Measurements from ENCODE around the gene MAN2B2. TPM values are rescaled to one million over a fixed set of nuclear protein-coding genes. Genes with fewer than 3 reads are reported as not detected.
"Not testable (repeated sequence)": the region's sequence is repeated elsewhere in the genome, so short reads cannot be mapped to it uniquely, and the experiment has no call there.

Gene MAN2B2
- total RNA-seq, 1 experiment from 2014 or later = 20.1 TPM

GRCh38 chr4:6620296-6620695 lies 45.3 kb downstream of the MAN2B2 start:
- H3K9me2 ChIP-seq (replicated peaks; ENCODE audit: insufficient read depth, low read length) = no peaks in the 10 kb centered on the region
- H3K4me2 ChIP-seq (ENCODE audit: low read depth, low read length, poor library complexity, severe bottlenecking) = no peak overlapping the region
- H3K27ac ChIP-seq (ENCODE audit: low read length) = no peak overlapping the region
- H3K4me3 ChIP-seq (ENCODE audit: low read length) = no peak overlapping the region
- no peak overlapping the region for H3K9ac ChIP-seq (ENCODE audit: low read length)
- H4K20me1 ChIP-seq (ENCODE audit: insufficient read depth, low read depth, low read length) = no peaks in the 10 kb centered on the region
- no peak overlapping the region for H2AFZ ChIP-seq (ENCODE audit: low read length)
- H3K79me2 ChIP-seq (ENCODE audit: low read length) = no peaks in the 10 kb centered on the region
- H3K9me3 ChIP-seq (ENCODE audit: low read length) = no peaks in the 10 kb centered on the region
- DNase-seq = no peak
- H3K36me3 ChIP-seq (ENCODE audit: insufficient read depth, low read length) = no peaks in the 10 kb centered on the region; the same call in 1 of the 2 replicates
- H3K27me3 ChIP-seq (ENCODE audit: low read length) = no peaks in the 10 kb centered on the region
- H3K4me1 ChIP-seq (ENCODE audit: low read length) = no peaks in the 10 kb centered on the region

GRCh38 chr4:6620891-6621555 lies 46.0 kb downstream of the MAN2B2 start:
- no peak overlapping the region for H3K4me3 ChIP-seq (ENCODE audit: low read length)
- H3K9ac ChIP-seq (ENCODE audit: low read length) = no peak overlapping the region
- H3K4me2 ChIP-seq (ENCODE audit: low read depth, low read length, poor library complexity, severe bottlenecking) = no peak overlapping the region
- H3K27ac ChIP-seq (ENCODE audit: low read length) = no peak overlapping the region
- no peaks in the 10 kb centered on the region for H3K79me2 ChIP-seq (ENCODE audit: low read length)
- H3K27me3 ChIP-seq (ENCODE audit: low read length) = no peaks in the 10 kb centered on the region
- no peaks in the 10 kb centered on the region; the same call in 1 of the 2 replicates for H3K36me3 ChIP-seq (ENCODE audit: insufficient read depth, low read length)
- no peaks in the 10 kb centered on the region for H3K4me1 ChIP-seq (ENCODE audit: low read length)
- H3K9me3 ChIP-seq (ENCODE audit: low read length) = no peaks in the 10 kb centered on the region
- no peak for DNase-seq
- H3K9me2 ChIP-seq (replicated peaks; ENCODE audit: insufficient read depth, low read length) = no peaks in the 10 kb centered on the region
- H2AFZ ChIP-seq (ENCODE audit: low read length) = no peak overlapping the region
- no peaks in the 10 kb centered on the region for H4K20me1 ChIP-seq (ENCODE audit: insufficient read depth, low read depth, low read length)

DNA sequence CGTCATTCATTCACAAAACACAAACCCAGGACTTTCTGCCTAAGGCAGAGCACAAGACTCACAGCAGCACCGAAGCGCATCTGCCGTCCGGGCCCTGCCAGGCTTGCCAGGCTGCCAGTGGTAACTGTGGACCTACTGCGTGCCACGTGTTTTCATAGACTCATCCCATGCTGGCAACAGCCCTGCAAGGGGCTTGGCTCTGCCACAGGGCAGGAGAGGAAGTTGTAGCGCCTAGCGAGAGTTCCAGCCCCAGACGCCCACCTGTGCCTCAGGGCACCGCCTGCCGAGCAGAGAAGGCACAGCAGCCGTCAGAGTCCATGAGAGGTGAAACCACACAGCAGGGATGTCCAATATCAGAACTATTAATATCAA lies 46.6 kb downstream of the MAN2B2 start:
- Histone ChIP-seq H3K27ac (ENCODE audit: low read length) (no peak overlapping the region), H3K4me1 (ENCODE audit: low read length) (no peaks in the 10 kb centered on the region), H3K9me2 (replicated peaks; ENCODE audit: insufficient read depth, low read length) (no peaks in the 10 kb centered on the region), H3K4me2 (ENCODE audit: low read depth, low read length, poor library complexity, severe bottlenecking) (no peak overlapping the region), H4K20me1 (ENCODE audit: insufficient read depth, low read depth, low read length) (no peaks in the 10 kb centered on the region), H3K9me3 (ENCODE audit: low read length) (no peaks in the 10 kb centered on the region), H3K4me3 (ENCODE audit: low read length) (no peak overlapping the region), H2AFZ (ENCODE audit: low read length) (no peak overlapping the region), H3K9ac (ENCODE audit: low read length) (no peak overlapping the region), H3K79me2 (ENCODE audit: low read length) (no peaks in the 10 kb centered on the region), H3K27me3 (ENCODE audit: low read length) (no peaks in the 10 kb centered on the region), H3K36me3 (ENCODE audit: insufficient read depth, low read length) (no peaks in the 10 kb centered on the region)
- no peak for DNase-seq

DNA sequence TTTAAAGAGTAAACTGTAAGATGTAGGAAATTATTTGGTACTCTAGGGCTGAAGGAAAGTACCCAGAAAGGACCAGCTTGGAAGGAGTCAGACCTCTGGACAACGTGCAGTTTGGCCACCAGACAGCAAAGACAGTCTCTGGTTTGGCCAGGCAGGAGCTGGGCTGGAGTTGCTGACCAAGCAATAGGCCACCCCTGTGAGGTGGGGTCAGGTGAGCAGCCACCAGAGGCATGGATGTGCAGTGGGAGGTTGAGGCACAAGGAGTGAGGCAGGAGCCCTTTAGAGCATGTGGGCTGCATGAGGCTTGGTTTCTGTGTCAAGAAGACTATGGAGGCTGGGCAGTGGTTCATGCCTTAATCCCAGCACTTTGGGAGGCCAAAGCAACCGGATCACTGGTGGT lies 47.8 kb downstream of the MAN2B2 start:
- Histone ChIP-seq H3K79me2 (ENCODE audit: low read length) (no peaks in the 10 kb centered on the region), H3K36me3 (ENCODE audit: insufficient read depth, low read length) (no peaks in the 10 kb centered on the region), H3K4me3 (ENCODE audit: low read length) (no peak overlapping the region), H3K9ac (ENCODE audit: low read length) (no peak overlapping the region), H3K9me2 (replicated peaks; ENCODE audit: insufficient read depth, low read length) (no peaks in the 10 kb centered on the region), H3K4me1 (ENCODE audit: low read length) (no peaks in the 10 kb centered on the region), H3K27ac (ENCODE audit: low read length) (no peak overlapping the region), H3K9me3 (ENCODE audit: low read length) (no peaks in the 10 kb centered on the region), H4K20me1 (ENCODE audit: insufficient read depth, low read depth, low read length) (no peaks in the 10 kb centered on the region), H3K27me3 (ENCODE audit: low read length) (no peaks in the 10 kb centered on the region), H2AFZ (ENCODE audit: low read length) (no peak overlapping the region), H3K4me2 (ENCODE audit: low read depth, low read length, poor library complexity, severe bottlenecking) (no peak overlapping the region)
- DNase-seq = no peak

DNA sequence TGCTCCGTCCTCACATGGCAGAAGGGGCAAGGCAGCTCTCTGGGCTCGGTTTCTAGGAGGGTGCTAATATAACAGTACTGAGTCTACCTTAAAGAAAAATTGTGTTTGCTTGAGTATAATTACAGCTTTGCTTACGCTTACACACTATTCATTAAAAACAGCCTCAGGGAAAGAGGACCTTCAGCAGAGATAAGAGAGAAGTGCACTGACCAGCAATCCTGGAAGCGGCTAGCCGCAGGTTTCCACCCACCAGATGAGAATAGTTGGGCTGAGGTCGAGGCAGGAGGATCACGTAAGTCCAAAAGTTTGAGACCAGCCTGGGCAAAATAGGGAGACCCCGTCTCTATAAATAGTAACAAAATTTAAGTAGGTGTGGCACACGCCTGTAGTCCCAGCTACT lies 50.3 kb downstream of the MAN2B2 start:
- Histone ChIP-seq H3K9ac (ENCODE audit: low read length) (no peak overlapping the region), H3K9me2 (replicated peaks; ENCODE audit: insufficient read depth, low read length) (no peaks in the 10 kb centered on the region), H3K27ac (ENCODE audit: low read length) (no peak overlapping the region), H4K20me1 (ENCODE audit: insufficient read depth, low read depth, low read length) (no peaks in the 10 kb centered on the region), H3K9me3 (ENCODE audit: low read length) (no peaks in the 10 kb centered on the region), H3K4me3 (ENCODE audit: low read length) (no peak overlapping the region), H2AFZ (ENCODE audit: low read length) (no peak overlapping the region), H3K27me3 (ENCODE audit: low read length) (no peaks in the 10 kb centered on the region), H3K79me2 (ENCODE audit: low read length) (no peaks in the 10 kb centered on the region), H3K4me1 (ENCODE audit: low read length) (no peaks in the 10 kb centered on the region), H3K4me2 (ENCODE audit: low read depth, low read length, poor library complexity, severe bottlenecking) (no peak overlapping the region), H3K36me3 (ENCODE audit: insufficient read depth, low read length) (no peaks in the 10 kb centered on the region)
- DNase-seq = no peak

- Histone ChIP-seq H3K4me2 (ENCODE audit: low read depth, low read length, poor library complexity, severe bottlenecking) (no peak overlapping the region), H3K4me3 (ENCODE audit: low read length) (no peak overlapping the region), H2AFZ (ENCODE audit: low read length) (no peak overlapping the region), H3K4me1 (ENCODE audit: low read length) (no peaks in the 10 kb centered on the region), H3K36me3 (ENCODE audit: insufficient read depth, low read length) (no peaks in the 10 kb centered on the region), H4K20me1 (ENCODE audit: insufficient read depth, low read depth, low read length) (no peaks in the 10 kb centered on the region), H3K9ac (ENCODE audit: low read length) (no peak overlapping the region), H3K27ac (ENCODE audit: low read length) (no peak overlapping the region), H3K27me3 (ENCODE audit: low read length) (no peaks in the 10 kb centered on the region), H3K9me3 (ENCODE audit: low read length) (no peaks in the 10 kb centered on the region), H3K9me2 (replicated peaks; ENCODE audit: insufficient read depth, low read length) (no peaks in the 10 kb centered on the region), H3K79me2 (ENCODE audit: low read length) (no peaks in the 10 kb centered on the region)
- no peak for DNase-seq
Measured at GRCh38 chr4:6626066-6626465, 51.1 kb downstream of the MAN2B2 start.

- Histone ChIP-seq H3K9ac (ENCODE audit: low read length) (no peak overlapping the region), H3K36me3 (ENCODE audit: insufficient read depth, low read length) (no peaks in the 10 kb centered on the region), H4K20me1 (ENCODE audit: insufficient read depth, low read depth, low read length) (no peaks in the 10 kb centered on the region), H3K9me3 (ENCODE audit: low read length) (no peaks in the 10 kb centered on the region), H3K27ac (ENCODE audit: low read length) (no peak overlapping the region), H3K4me1 (ENCODE audit: low read length) (peaks cover under 1% of the 10 kb centered on the region; the same call in 1 of the 2 replicates), H3K27me3 (ENCODE audit: low read length) (no peaks in the 10 kb centered on the region), H2AFZ (ENCODE audit: low read length) (no peak overlapping the region), H3K4me2 (ENCODE audit: low read depth, low read length, poor library complexity, severe bottlenecking) (no peak overlapping the region), H3K79me2 (ENCODE audit: low read length) (no peaks in the 10 kb centered on the region), H3K4me3 (ENCODE audit: low read length) (no peak overlapping the region), H3K9me2 (replicated peaks; ENCODE audit: insufficient read depth, low read length) (no peaks in the 10 kb centered on the region)
- DNase-seq = no peak
Measured at GRCh38 chr4:6627832-6628231, 52.8 kb downstream of the MAN2B2 start.

DNA sequence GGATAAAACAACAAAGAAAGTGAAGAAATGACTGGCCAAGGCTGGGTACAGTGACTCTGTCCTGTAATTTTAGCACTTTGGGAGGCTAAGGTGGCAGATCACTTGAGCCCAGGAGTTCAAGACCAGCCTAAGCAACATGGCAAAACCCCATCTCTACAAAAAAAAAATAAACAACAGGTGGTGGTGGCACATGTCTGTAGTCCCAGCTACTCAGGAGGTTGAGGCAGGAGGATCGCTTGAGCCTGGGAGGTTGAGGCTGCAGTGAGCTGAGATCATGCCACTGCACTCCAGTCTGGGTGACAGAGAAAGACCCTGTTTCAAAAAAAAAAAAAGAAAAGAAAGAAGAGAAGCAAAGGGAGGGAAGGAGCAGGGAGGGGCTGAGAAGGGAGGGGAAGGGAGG lies 53.5 kb downstream of the MAN2B2 start:
- H3K27ac ChIP-seq (ENCODE audit: low read length); H3K4me3 ChIP-seq (ENCODE audit: low read length); H3K36me3 ChIP-seq (ENCODE audit: insufficient read depth, low read length); H3K9me2 ChIP-seq (replicated peaks; ENCODE audit: insufficient read depth, low read length); DNase-seq; H3K4me1 ChIP-seq (ENCODE audit: low read length); H3K79me2 ChIP-seq (ENCODE audit: low read length); H3K9me3 ChIP-seq (ENCODE audit: low read length); H3K27me3 ChIP-seq (ENCODE audit: low read length); H3K4me2 ChIP-seq (ENCODE audit: low read depth, low read length, poor library complexity, severe bottlenecking); H4K20me1 ChIP-seq (ENCODE audit: insufficient read depth, low read depth, low read length); H3K9ac ChIP-seq (ENCODE audit: low read length); H2AFZ ChIP-seq (ENCODE audit: low read length): not testable (repeated sequence)

GRCh38 chr4:6632125-6632524 lies 57.1 kb downstream of the MAN2B2 start:
- Histone ChIP-seq H3K4me1 (ENCODE audit: low read length) (peaks cover 12% of the 10 kb centered on the region), H3K27me3 (ENCODE audit: low read length) (no peaks in the 10 kb centered on the region), H3K4me2 (ENCODE audit: low read depth, low read length, poor library complexity, severe bottlenecking) (no peak overlapping the region), H3K9me2 (replicated peaks; ENCODE audit: insufficient read depth, low read length) (no peaks in the 10 kb centered on the region), H3K79me2 (ENCODE audit: low read length) (no peaks in the 10 kb centered on the region), H2AFZ (ENCODE audit: low read length) (no peak overlapping the region), H3K9me3 (ENCODE audit: low read length) (no peaks in the 10 kb centered on the region), H3K27ac (ENCODE audit: low read length) (no peak overlapping the region), H4K20me1 (ENCODE audit: insufficient read depth, low read depth, low read length) (no peaks in the 10 kb centered on the region), H3K9ac (ENCODE audit: low read length) (no peak overlapping the region), H3K36me3 (ENCODE audit: insufficient read depth, low read length) (no peaks in the 10 kb centered on the region), H3K4me3 (ENCODE audit: low read length) (no peak overlapping the region)
- no peak for DNase-seq
